Panc1 (cell line): Measurements from ENCODE around the gene TRABD2B.

Experiments used
- CTCF ChIP-seq: fragments of 450-650 bp; IDR thresholded peaks from 2 replicates; pipeline ENCODE4 v1.5.1; 2017; ENCODE audit warnings: mild to moderate bottlenecking
- POLR2AphosphoS5 ChIP-seq: IDR thresholded peaks from 2 replicates; pipeline ENCODE4 v1.6.1; 2012; ENCODE audit warnings: mild to moderate bottlenecking, low read depth, low read length, moderate library complexity
- REST ChIP-seq, 2 experiments: IDR thresholded peaks; 2 replicates each; pipeline ENCODE4 v1.6.1; 2011 to 2012; ENCODE audit warnings: low read depth in 2 of 2, control low read depth in 1 of 2, low read length in 1 of 2, mild to moderate bottlenecking in 1 of 2, moderate library complexity in 1 of 2; ENCODE audit not compliant: insufficient read depth in 1 of 2
- SIN3A ChIP-seq: IDR thresholded peaks from 2 replicates; pipeline ENCODE4 v1.6.1; 2012; ENCODE audit warnings: low read depth, mild to moderate bottlenecking, low read length, moderate library complexity, borderline replicate concordance; ENCODE audit not compliant: insufficient read depth
- TCF7L2 ChIP-seq: IDR thresholded peaks from 2 replicates; pipeline ENCODE4 v1.6.1; 2011; ENCODE audit warnings: mild to moderate bottlenecking, low read depth, low read length, inconsistent platforms

GRCh38 chr1:47934243-47934805 lies 62.9 kb downstream of the TRABD2B start:
- TF ChIP-seq CTCF (no peak), POLR2AphosphoS5 (no peak), SIN3A (no peak), TCF7L2 (no peak), REST (IDR thresholded peaks at IDR 0.05; ENCODE audit: insufficient read depth in 1 of 2, low read depth in 2 of 2, low read length in 1 of 2) (no peak)
